Measurements from ENCODE around the gene NTN4.
"Not testable (repeated sequence)": the region's sequence is repeated elsewhere in the genome, so short reads cannot be mapped to it uniquely, and the experiment has no call there.

The NTN4 gene

GRCh38 chr12:95759718-95760117 is 30.8 kb downstream of the NTN4 start:
- ChIA-PET POLR2A (ENCODE audit: low non-redundant PET) (no interaction called here), CTCF (no interaction called here)
- H3K27ac ChIP-seq = no peak overlapping the region
- DNase-seq (ENCODE audit: low spot score) = no peak
- no peak for TF ChIP-seq CTCF (conservative IDR thresholded peaks at IDR 0.05; ENCODE audit: low read depth)

- H3K27ac ChIP-seq = no peak overlapping the region
- TF ChIP-seq CTCF (conservative IDR thresholded peaks at IDR 0.05; ENCODE audit: low read depth) = no peak
- ChIA-PET CTCF (interaction anchor here (0.7 kb wide), 1 partner anchor 176 kb away, joined by 4 read pairs; no protein-coding TSS in a partner anchor), POLR2A (ENCODE audit: low non-redundant PET) (no interaction called here)
- DNase-seq (ENCODE audit: low spot score) = no peak
Observed at GRCh38 chr12:95759039-95759438, 31.5 kb downstream of the NTN4 start.

DNA sequence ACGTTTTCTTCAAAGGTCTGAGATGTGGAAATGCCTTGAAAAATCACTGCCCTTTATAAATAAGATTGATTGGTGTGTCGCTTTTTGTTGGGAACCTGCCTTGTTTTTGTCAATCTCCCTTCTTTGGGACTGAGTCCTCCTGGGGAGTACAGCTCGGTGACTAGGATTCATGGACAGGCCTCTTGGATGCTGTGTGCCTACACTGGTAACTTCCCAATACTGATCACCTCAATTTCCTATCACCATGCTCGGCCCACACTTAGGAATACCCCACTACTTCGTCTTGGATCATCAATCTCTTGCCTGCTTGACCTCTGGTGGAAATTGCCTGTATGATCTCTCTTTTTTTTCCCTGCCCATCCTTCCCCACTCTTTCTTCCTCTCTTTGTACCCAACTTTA is 34.2 kb downstream of the NTN4 start:
- TF ChIP-seq CTCF (conservative IDR thresholded peaks at IDR 0.05; ENCODE audit: low read depth) = no peak
- ChIA-PET CTCF (no interaction called here), POLR2A (ENCODE audit: low non-redundant PET) (no interaction called here)
- H3K27ac ChIP-seq = no peak overlapping the region
- no peak for DNase-seq (ENCODE audit: low spot score)

DNA sequence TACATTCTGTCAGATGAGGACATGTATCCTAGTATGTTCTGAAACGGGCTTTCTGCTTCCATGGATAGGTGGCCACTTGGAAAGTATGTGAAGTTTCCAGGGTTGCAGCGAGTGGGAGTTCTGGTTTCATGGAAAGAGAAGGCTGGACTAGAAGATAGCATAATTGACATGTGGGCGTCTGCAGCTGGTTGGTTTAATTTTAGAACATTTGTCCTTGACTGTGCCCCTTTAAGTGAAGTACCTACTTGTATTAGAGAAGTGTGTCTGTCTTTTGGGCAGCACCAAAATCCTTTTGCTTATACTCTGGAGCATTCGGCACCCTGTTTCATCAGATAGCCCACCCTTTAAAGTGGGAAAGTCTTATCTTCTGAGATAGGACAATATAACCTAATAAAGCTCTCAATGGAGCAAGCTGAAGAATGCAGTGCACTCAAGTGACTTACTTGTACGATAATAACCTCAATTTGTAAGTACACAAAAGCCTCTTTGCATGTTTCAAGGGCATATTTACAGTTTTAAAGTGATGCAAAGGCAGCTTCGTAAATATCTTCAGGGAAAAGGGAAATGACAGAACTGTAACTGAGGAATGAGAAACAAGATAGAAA is 35.2 kb downstream of the NTN4 start:
- no peak for TF ChIP-seq CTCF (conservative IDR thresholded peaks at IDR 0.05; ENCODE audit: low read depth)
- CTCF ChIA-PET = interaction anchor here (0.8 kb wide), 1 partner anchor 875 kb away, joined by 4 read pairs; no protein-coding TSS in a partner anchor
- H3K27ac ChIP-seq = no peak overlapping the region
- POLR2A ChIA-PET (ENCODE audit: low non-redundant PET) = no interaction called here
- no peak for DNase-seq (ENCODE audit: low spot score)

- CTCF ChIA-PET = interaction anchor here (0.6 kb wide), 1 partner anchor 158 kb away, joined by 3 read pairs; no protein-coding TSS in a partner anchor
- POLR2A ChIA-PET (ENCODE audit: low non-redundant PET); DNase-seq (ENCODE audit: low spot score); H3K27ac ChIP-seq: not testable (repeated sequence)
Observed at GRCh38 chr12:95746062-95746461, 44.5 kb downstream of the NTN4 start.

DNA sequence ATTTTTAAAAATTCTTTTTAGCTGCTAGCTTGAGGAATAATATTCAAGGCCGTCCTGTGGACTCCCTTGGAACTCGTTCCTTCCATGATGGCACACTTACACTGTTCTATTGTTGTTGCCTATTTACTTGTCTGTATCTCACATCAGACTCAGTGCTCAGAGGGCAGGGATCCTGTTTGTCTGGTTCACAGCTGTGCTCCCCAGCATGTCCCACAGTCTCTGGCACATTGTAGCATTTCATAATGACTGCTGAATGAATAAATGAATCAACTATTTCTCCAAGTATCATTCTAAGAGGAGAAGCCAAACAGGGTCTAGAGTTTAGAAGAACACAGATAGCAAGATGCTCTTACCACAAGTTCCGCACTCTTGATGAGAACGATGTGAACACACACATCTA is 48.0 kb downstream of the NTN4 start:
- CTCF ChIA-PET = interaction anchor here (0.5 kb wide), 1 partner anchor 21 kb away, joined by 3 read pairs; no protein-coding TSS in a partner anchor
- H3K27ac ChIP-seq = no peak overlapping the region
- POLR2A ChIA-PET (ENCODE audit: low non-redundant PET) = no interaction called here
- DNase-seq (ENCODE audit: low spot score) = no peak
- TF ChIP-seq CTCF (conservative IDR thresholded peaks at IDR 0.05; ENCODE audit: low read depth) = no peak

DNA sequence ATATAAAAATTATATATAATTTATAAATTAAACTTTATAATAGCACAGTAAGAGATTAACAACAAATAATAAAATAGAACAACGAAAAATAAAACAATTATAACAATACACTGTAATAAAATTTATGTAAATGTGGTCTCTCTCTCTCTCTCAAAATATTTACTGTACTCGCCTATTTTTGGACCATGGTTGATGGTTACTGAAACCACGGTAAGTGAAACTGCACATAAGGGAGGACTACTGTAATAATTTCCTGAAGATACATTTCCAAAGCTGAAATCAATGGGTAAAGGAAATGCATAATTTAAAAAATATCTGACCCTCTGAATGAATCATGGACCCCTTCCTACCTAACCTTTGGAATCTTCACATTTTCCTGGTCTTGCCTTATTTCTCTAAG is 48.9 kb downstream of the NTN4 start:
- POLR2A ChIA-PET (ENCODE audit: low non-redundant PET) = no interaction called here
- TF ChIP-seq CTCF (conservative IDR thresholded peaks at IDR 0.05; ENCODE audit: low read depth) = no peak
- CTCF ChIA-PET = interaction anchor here (0.6 kb wide), 1 partner anchor 1163 kb away, joined by 4 read pairs; no protein-coding TSS in a partner anchor
- no peak overlapping the region for H3K27ac ChIP-seq
- no peak for DNase-seq (ENCODE audit: low spot score)
